GM21825 (cell line): ENCODE measurements around the gene PGF.

ENCODE experiments used
- ATAC-seq: cut with Tn5 transposase; IDR thresholded peaks from one replicate; pipeline ENCODE4 v1.9.1; 2021; ENCODE audit warnings: mild to moderate bottlenecking, moderate library complexity; ENCODE audit not compliant: unreplicated experiment

PGF gene

DNA sequence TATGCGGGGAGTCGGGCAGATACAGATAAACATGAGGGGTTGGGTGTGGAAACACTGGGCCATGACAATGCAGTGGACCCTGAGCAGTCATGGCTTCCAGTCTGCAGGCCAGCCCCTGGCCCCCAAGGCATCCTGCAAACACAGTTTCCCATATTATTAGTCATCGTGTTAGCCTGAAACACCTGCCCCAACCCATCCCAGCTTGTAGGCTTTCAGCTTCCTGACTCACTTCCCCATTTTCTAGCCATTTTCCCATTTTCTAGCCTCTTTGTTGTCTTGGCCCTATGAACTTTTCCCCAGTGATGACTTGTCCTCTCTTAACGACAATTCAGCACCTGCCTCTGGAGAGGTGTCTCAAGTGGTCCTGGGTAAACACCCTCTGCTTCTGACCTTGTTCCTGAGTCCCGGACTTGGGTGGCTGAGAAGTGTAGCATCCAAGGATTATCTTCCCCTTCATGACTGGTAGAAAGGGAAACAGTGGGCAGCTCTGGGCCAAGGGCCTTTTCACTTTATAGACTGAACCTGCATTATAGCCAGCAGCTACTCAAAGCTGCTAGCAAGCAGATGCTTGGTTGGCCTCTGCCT lies 4.3 kb upstream of the PGF start:
- no peak for ATAC-seq

GRCh38 chr14:74956280-74957072 lies 1.1 kb upstream of the PGF start:
- no peak for ATAC-seq

DNA sequence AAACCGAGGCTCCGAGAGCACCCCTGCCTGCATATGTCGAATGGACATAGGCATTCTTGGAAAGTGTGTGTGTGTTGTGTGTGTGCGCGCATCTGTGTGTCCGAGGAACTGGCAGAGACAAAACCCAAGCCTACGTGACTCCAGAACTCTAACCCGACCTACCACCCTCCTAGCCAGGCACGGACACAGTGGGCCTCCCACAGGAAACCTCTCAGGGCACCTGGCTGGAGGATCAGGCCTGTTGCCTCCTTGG lies 556 bp upstream of the PGF start:
- no peak for ATAC-seq

- no peak for ATAC-seq
Observed at GRCh38 chr14:74954947-74955228, 509 bp downstream of the PGF start.

- no peak for ATAC-seq
Observed at GRCh38 chr14:74954232-74954946, 1.0 kb downstream of the PGF start.

GRCh38 chr14:74953686-74954085 lies 1.7 kb downstream of the PGF start:
- no peak for ATAC-seq

DNA sequence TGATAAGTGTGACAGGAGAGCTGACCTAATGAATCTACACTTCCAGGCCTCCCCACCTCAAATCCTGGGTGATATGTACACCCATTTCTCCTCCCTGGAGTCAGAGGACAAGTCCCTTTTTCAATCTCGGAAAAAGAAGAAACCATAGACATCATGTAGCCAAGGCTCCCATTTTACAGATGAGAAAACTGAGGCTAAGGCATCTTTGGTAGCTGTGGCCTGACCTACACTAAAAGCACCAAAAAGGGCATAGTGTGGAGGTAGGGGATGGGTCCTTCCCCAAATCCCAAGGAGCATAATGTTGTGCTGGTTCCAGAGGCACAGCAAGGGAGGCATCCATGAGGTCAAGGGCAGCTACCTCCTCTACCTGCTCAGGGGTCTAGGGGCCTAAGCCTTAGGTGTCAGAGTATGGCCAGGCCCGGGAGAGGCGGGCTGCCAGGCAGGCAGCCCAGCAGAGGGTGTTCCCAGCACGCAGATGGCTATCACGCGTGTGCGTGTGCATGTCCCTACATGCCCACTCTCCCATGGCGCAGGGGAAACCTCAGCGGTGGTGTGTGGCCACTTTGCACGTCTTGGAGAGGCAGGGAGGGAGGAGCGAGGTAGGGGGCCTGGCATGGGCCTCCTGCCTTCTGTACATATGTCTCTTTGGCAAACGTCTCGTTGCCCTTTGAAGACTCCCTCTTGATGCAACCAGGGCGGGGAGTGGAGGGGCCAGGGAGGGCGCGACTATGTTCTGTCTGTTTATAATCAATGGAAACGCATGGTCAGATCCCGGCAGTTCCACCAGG lies 2.5 kb downstream of the PGF start:
- ATAC-seq: no peak

DNA sequence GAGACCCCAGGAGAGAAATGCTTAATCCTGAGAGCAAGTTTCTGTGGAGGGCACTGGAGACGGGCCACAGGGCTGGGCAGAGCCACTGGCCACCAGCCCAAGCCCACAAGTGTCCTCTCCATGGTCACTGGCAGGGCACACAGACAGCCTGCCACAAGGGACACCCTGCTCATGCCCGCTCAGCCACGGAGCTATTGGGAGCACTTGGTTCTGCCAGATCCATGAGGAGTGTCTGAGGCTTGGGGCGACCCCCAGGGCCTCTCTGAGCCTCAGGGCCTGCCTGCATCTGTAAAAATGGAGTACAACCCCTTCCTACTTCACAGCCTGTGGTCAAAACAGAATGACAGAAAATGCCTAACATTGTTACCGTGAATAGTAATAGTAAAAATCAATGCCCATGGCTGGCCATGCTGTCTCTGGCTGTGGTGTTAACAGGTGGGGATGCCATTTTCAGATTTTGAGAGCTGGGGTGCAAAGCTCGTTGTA lies 3.2 kb downstream of the PGF start:
- no peak for ATAC-seq

DNA sequence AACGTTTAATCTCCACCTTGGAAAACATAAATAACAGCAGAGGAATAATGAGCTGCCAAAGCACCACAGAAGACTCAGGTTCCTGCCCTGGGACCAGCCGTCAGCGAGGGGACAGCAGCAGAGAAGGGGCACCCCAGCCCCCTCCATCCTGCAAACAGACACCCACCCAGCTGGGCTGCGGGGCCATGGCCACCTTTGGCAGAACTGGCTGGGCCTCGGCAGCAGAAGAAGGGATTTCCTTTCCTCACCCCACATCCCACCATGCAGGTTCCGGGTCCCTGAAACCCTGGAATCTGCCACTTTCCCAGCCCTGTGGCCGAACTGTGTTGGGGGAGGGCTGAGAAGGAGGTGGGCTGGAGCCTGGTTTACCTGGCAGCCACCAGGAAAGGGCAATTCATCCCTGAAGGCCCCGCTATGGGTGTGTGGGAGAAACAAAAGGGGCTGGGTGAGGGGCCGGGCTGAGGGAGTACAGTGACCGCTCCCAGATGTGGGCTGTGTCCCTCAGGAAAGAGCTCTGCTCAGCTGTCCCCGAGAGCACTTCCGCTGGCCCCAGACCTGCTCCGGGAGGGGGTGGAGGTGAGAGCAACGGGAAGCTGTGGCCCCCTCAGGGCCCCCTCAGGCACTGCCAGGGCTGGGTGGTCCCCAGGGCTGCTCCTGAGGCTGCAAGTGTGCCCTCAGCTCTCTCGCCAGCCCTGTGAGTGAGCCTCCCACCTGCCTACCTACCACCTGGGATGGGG lies 3.8 kb downstream of the PGF start:
- no peak for ATAC-seq

GRCh38 chr14:74950795-74951442 lies 4.5 kb downstream of the PGF start:
- ATAC-seq: no peak

DNA sequence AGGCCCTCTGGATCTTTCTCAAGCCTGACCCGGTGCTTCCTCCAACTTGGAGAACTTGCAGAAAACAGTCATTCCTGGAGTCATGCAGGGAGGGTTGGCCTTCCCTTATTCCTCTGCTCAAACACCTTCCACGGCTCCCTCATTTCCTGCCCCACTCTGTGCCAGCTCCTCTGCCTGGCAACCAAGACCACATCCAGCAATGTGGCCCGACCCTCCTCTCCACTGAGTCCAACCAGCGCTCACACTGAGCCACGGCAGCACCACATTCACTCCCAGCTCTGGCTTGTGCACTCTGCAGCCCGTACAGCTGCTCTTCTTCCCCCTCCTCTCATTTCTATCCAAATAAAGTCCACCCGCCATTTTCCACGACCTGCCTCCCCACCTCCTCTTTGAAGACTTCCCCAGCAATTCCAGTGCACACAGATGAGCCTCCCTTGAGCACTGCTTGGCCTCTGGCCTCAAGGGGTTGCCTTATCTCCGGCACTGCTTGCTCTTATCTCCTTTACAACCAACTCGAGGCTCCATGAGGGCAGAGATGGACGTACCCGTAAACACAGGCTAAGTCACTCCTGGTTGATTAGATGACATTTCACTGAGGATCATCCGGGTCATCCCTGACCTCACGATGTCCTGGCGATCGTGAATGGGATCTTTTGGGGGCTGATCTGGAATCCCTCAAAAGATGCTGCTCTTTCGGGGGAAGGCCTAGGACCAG lies 5.4 kb downstream of the PGF start:
- ATAC-seq: no peak

GRCh38 chr14:74949191-74949601 lies 6.2 kb downstream of the PGF start:
- no peak for ATAC-seq

- no peak for ATAC-seq
Observed at GRCh38 chr14:74948228-74949175, 6.9 kb downstream of the PGF start.

DNA sequence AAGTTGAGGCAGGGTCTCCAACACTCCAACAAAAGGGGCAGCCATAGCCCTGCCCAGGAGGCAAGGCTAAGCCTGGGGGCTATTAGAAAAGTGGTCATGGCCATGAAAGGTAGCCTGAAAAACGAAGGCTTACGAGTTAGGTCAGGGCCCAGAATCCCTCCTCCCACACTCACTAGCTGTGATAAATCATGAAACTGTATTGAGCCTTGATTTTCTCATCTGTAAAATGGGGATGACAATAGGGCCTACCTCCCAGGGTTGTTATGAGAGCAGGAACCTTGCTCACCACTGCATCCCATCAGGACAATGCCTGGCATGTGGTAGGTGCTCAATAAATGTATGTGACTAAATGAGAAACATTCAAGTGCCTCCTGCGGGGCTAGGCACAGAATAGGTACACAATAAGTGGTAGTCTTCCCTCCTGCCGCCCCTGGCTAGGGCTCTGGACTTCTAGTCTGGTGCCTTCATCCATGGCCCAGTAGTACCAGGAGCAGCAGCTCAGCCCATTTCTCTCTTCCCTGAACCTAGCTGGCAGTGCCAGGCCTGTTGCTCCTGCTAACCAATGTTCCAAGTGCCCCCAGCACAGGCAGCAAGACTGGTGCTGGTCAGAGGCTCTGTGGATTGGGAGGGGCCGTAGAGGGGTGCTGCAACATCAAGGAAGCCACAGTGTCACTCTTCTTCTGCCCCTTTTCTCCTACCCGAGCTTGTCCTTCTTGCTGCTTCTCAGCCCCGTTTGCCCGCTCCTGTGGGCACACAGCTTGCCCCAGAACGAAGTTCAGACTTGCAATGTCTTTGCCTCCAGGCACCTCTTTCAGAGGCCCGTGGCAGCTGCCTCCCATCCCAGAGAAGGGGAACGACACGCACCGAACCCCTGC lies 7.8 kb downstream of the PGF start:
- no peak for ATAC-seq

DNA sequence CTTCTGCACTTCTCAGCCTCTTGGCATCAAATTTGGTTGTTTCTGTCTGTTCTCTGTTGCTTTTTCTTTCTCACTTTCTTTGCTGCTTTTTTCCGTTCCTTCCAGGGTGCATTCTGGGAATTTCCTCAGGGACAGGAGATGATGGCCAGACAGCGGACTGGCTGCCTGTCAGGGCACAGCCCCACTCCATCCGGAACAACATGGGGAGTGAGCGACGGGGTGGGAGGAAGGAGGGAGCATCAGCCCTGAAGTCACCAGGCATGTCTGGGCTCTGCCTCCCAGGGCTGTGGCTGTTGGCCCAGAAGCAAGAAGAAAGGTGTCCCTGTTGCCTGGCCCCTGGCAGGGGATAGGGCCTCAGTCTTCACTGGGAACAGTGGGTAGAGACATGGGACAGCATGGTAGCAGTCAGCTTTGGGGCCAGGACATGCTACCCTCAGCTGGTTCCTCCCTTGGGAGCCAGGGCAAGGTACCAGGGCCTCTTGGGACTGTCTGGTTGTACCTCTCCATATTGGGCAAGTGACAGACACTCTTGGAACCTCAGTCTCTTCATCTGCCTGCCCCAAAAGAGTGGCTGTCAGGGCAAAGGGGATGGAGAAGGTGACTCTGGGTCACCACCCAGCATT lies 8.6 kb downstream of the PGF start:
- no peak for ATAC-seq

- no peak for ATAC-seq
Observed at GRCh38 chr14:74945852-74946658, 9.3 kb downstream of the PGF start.
